HG03520 (cell line): ENCODE results near the gene TTC17.

Experiments
- ATAC-seq: cut with Tn5 transposase; IDR thresholded peaks from one replicate; pipeline ENCODE4 v1.9.1; 2021; ENCODE audit warnings: mild to moderate bottlenecking, moderate library complexity; ENCODE audit not compliant: unreplicated experiment

TTC17 gene

GRCh38 chr11:43523632-43524031, 164.9 kb downstream of the TTC17 start:
- ATAC-seq = no peak

- ATAC-seq = no peak
Measured at GRCh38 chr11:43532041-43532440, 173.3 kb downstream of the TTC17 start.

GRCh38 chr11:43537833-43538615, 179.3 kb downstream of the TTC17 start:
- ATAC-seq = no peak

- no peak for ATAC-seq
Measured at GRCh38 chr11:43541993-43542392, 183.3 kb downstream of the TTC17 start.

- no peak for ATAC-seq
Measured at GRCh38 chr11:43542750-43543712, 184.3 kb downstream of the TTC17 start.
